SKM-1 treated with dmso at 0.1 percent for 144 hours (cell line): ENCODE measurements around the gene ARL10.
"Not testable (repeated sequence)": the region's sequence is repeated elsewhere in the genome, so short reads cannot be mapped to it uniquely, and the experiment has no call there.

ENCODE experiments used
- DNase-seq: peaks from one replicate; lab custom pipeline; 2025; ENCODE audit not compliant: unreplicated experiment; lab: John Stamatoyannopoulos, UW

Gene ARL10

GRCh38 chr5:176388444-176389134 is 23.3 kb downstream of the ARL10 start, which contains the start of the genes HIGD2A and NOP16:
TSS of gene HIGD2A (plus strand) at chr5:176388751. CDS start at chr5:176388820, 69 bp downstream.
TSS of gene NOP16 (minus strand) at chr5:176388598. CDS start at chr5:176388539, 59 bp downstream.
- DNase-seq, result peak; percentile 99

GRCh38 chr5:176389135-176390123 is 24.1 kb downstream of the ARL10 start:
- DNase-seq, result no peak

- DNase-seq, result no peak
These were observed 26.2 kb downstream of the ARL10 start for GRCh38 chr5:176391479-176391878.

- DNase-seq, result peak; percentile 64
These were observed 26.7 kb downstream of the ARL10 start for GRCh38 chr5:176391999-176392398.

GRCh38 chr5:176392526-176392925 is 27.2 kb downstream of the ARL10 start:
- DNase-seq, result no peak

GRCh38 chr5:176394096-176394495 is 28.8 kb downstream of the ARL10 start:
- DNase-seq, result no peak

- no peak for DNase-seq
These were observed 29.8 kb downstream of the ARL10 start for GRCh38 chr5:176394881-176395675.

- no peak for DNase-seq
These were observed 31.0 kb downstream of the ARL10 start for GRCh38 chr5:176396330-176396729.

- no peak for DNase-seq
These were observed 32.6 kb downstream of the ARL10 start for GRCh38 chr5:176397736-176398420.

GRCh38 chr5:176400382-176401156 is 35.3 kb downstream of the ARL10 start:
- no peak for DNase-seq

- DNase-seq, result no peak
These were observed 36.3 kb downstream of the ARL10 start for GRCh38 chr5:176401281-176402205.

- no peak for DNase-seq
These were observed 40.6 kb downstream of the ARL10 start for GRCh38 chr5:176405656-176406435.

- no peak for DNase-seq
These were observed 41.3 kb downstream of the ARL10 start for GRCh38 chr5:176406436-176407052.

- DNase-seq, result no peak
These were observed 42.4 kb downstream of the ARL10 start for GRCh38 chr5:176407456-176408251.

- DNase-seq, result not testable (repeated sequence)
These were observed 42.9 kb downstream of the ARL10 start for GRCh38 chr5:176408252-176408573.

GRCh38 chr5:176408590-176408989 is 43.3 kb downstream of the ARL10 start:
- DNase-seq, result no peak

- no peak for DNase-seq
These were observed 44.5 kb downstream of the ARL10 start for GRCh38 chr5:176409765-176410164.
